Glutamatergic neuron (in vitro differentiated cells): ENCODE data around the gene VCPKMT. TPM values are rescaled to one million over a fixed set of nuclear protein-coding genes. Genes with fewer than 3 reads are reported as not detected.

Source experiments
- DNase-seq: peaks from one replicate; pipeline ENCODE4 v3.0.0; 2022
- H3K27ac Mint-ChIP-seq: one replicate; pipeline ENCODE4 v1.8.0; 2020; ENCODE audit warnings: mild to moderate bottlenecking, mixed read lengths, inconsistent platforms; ENCODE audit not compliant: unreplicated experiment
- H3K27me3 Mint-ChIP-seq: one replicate; pipeline ENCODE4 v1.8.0; 2020; ENCODE audit warnings: mild to moderate bottlenecking, moderate library complexity, mixed read lengths, inconsistent platforms; ENCODE audit not compliant: unreplicated experiment
- H3K36me3 Mint-ChIP-seq: one replicate; pipeline ENCODE4 v1.8.0; 2020; ENCODE audit warnings: mild to moderate bottlenecking, mixed read lengths, inconsistent platforms; ENCODE audit not compliant: unreplicated experiment
- H3K4me1 Mint-ChIP-seq: one replicate; pipeline ENCODE4 v1.8.0; 2020; ENCODE audit warnings: mild to moderate bottlenecking, low read depth, mixed read lengths, inconsistent platforms; ENCODE audit not compliant: unreplicated experiment
- H3K4me3 Mint-ChIP-seq: one replicate; pipeline ENCODE4 v1.8.0; 2020; ENCODE audit warnings: mild to moderate bottlenecking, mixed read lengths, inconsistent platforms; ENCODE audit not compliant: unreplicated experiment
- H3K9me3 Mint-ChIP-seq: one replicate; pipeline ENCODE4 v1.8.0; 2020; ENCODE audit warnings: mild to moderate bottlenecking, moderate library complexity, mixed read lengths, inconsistent platforms; ENCODE audit not compliant: unreplicated experiment
- total RNA-seq: library from RNA; stranded (reverse); fragmentation: NEBNext Ultra II Directional; extraction: Animal tissue kit (Norgen Biotek cat#: 25700); gene quantifications from one replicate; pipeline ENCODE4 v1.2.1, GENCODE V29; 2021; ENCODE audit not compliant: unreplicated experiment
- TF ChIP-seq, protein P1 (sequence below): fragments of 200-600 bp; sonication (generic); IDR thresholded peaks from one replicate; pipeline ENCODE4 v1.5.0; 2021; ENCODE audit not compliant: partially characterized antibody, unreplicated experiment

The VCPKMT gene
- total RNA-seq, 1 donor from 2014 or later = 12.9 TPM

DNA sequence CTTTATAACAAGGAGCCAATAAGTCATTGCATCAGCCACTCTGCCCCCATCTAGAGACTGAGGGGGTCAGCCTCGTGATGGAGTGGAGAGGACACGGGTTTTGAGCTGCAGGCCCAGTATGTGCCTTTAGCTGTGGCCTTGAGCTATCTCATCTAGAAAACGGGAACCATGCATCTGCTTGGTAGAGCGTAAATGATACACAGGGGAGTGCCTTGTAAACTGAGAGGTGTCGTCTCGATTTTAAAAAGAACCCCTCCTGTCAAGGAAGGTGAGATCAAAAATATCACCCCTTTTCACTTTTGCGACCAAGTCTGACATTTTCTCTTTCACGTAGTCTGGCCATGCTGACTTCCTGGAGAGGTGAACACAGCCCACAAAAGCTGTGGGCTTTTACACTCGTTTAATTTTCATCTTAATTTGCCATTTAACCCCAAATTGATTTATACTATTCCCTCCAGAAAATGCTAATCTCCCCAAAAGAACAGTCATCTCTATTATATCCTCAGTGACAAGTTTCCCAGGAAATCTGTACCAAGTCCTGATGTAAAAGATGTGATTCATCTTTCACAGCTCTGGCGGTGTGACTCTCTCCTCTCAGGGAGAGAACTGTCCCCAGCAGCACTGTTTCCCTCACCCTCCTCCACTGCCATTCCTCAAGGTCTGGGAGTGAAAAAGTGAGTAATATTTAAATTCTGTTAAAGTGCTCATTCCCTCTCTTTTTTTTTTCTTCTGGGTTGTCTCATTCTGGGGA lies 30.6 kb downstream of the VCPKMT start:
- Mint-ChIP-seq H3K4me3 (no peak overlapping the region), H3K27me3 (peaks cover 3% of the 10 kb centered on the region), H3K36me3 (no peaks in the 10 kb centered on the region), H3K27ac (no peak overlapping the region), H3K4me1 (peaks cover 23% of the 10 kb centered on the region), H3K9me3 (no peaks in the 10 kb centered on the region)
- DNase-seq = no peak
- TF ChIP-seq, protein P1, sequence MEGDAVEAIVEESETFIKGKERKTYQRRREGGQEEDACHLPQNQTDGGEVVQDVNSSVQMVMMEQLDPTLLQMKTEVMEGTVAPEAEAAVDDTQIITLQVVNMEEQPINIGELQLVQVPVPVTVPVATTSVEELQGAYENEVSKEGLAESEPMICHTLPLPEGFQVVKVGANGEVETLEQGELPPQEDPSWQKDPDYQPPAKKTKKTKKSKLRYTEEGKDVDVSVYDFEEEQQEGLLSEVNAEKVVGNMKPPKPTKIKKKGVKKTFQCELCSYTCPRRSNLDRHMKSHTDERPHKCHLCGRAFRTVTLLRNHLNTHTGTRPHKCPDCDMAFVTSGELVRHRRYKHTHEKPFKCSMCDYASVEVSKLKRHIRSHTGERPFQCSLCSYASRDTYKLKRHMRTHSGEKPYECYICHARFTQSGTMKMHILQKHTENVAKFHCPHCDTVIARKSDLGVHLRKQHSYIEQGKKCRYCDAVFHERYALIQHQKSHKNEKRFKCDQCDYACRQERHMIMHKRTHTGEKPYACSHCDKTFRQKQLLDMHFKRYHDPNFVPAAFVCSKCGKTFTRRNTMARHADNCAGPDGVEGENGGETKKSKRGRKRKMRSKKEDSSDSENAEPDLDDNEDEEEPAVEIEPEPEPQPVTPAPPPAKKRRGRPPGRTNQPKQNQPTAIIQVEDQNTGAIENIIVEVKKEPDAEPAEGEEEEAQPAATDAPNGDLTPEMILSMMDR = no peak

DNA sequence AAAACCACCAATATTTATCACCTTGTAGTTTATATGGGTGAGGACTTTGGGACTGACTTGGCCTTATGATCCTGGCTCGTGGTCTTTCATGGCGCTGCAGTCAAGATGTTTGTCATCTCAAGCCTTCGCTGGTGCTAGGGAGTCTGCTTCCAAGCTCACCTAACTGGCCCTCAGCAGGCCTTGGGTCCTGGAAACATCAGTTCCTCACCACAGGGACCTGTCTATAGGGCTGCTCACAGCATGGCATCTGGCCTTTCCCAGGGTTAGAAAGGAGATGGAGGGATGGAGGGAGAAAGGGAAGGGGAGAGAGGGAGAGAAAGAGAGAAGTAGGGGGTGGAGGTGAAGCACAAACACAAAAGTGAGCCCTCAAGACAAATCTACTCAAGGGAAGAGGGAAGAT lies 31.7 kb downstream of the VCPKMT start:
- TF ChIP-seq, protein P1 = no peak
- Mint-ChIP-seq H3K36me3 (no peaks in the 10 kb centered on the region), H3K4me3 (no peak overlapping the region), H3K27me3 (peaks cover 3% of the 10 kb centered on the region), H3K27ac (no peak overlapping the region), H3K4me1 (peaks cover 23% of the 10 kb centered on the region), H3K9me3 (no peaks in the 10 kb centered on the region)
- DNase-seq = no peak

DNA sequence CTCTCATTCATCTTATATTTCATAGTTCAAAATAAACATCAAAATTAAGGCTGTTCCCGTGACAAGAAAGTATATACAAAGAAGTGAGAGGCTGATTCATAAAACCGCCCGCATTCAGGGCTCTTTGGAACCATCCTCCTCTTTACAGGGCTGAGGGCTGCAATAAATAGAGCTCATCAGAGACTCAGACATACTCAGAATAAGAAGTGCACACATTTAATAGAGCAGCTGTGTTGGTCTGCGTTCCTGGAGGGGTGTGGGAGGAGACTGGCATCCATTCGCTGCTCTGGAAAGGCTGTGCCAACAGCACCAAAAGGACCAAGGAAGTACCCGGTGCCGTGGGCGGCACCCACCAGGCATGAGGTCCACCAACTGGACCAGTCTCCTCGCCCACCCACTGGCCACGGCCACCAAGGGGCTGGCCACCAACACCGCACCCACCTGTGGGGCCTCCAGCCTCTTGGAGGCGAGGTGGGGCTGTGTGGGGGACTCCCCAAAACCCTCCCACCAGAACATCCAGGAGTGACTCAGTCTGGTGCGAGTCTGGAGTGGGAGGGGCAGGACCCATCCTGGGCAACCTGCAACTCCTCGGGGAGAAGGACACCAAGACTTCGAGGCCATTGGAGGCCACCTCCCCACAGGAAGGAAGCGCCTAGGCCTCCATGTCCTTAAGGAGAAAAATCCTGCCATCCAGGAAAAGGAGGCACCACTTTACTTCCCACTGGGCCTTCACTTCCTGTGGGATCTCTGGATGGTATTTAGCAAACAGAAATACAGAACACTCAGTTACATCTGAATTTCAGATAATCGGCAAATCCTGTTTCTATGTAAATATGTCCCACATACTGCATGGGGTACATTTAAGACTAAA lies 32.7 kb downstream of the VCPKMT start:
- DNase-seq = no peak

DNA sequence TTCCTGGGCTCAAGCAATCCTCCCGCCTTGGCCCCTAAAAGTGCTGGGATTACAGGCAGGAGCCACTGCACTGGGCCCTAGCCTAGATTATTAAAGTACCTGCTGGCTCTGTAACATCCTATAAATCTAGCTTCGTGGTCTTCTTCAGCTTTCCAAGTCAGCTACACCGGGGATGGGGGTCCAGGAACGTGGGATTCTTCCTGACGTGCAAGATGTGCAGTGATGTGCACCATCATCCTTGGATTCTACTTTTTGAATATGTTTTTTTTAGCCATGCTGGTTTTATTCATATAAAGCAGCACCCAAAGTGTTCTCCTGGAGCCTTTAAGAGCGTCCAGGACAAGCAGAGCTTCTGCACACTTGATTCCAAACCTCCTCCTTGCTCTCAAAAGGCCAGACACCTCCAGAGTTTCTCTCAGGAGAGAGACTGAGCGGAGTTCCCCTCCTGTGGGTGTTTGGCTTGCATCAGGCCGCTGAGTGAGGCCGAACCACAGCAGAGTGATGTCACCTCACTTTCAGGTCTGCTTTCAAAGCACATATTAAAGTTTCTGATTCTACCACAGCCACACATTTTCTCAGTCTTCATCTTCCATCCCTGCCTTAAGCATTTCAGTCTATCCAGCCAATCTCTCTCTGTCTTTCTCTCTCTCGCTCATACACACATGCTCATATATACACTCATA lies 33.4 kb downstream of the VCPKMT start:
- Mint-ChIP-seq H3K4me1 (peaks cover 21% of the 10 kb centered on the region), H3K9me3 (no peaks in the 10 kb centered on the region), H3K4me3 (no peak overlapping the region), H3K27ac (no peak overlapping the region), H3K27me3 (peaks cover 3% of the 10 kb centered on the region), H3K36me3 (no peaks in the 10 kb centered on the region)
- no peak for DNase-seq
- TF ChIP-seq, protein P1 = no peak

More for the DNA sequence above, 32.7 kb downstream of the VCPKMT start:
- no peak overlapping the region for H3K4me3 Mint-ChIP-seq
- TF ChIP-seq, protein P1 = no peak
- H3K27me3 Mint-ChIP-seq = peaks cover 3% of the 10 kb centered on the region
- no peak overlapping the region for H3K27ac Mint-ChIP-seq
- H3K36me3 Mint-ChIP-seq = no peaks in the 10 kb centered on the region
- H3K9me3 Mint-ChIP-seq = no peaks in the 10 kb centered on the region
- peaks cover 23% of the 10 kb centered on the region for H3K4me1 Mint-ChIP-seq
